ENCODE results near the gene KDM5B. TPM values are rescaled to one million over a fixed set of nuclear protein-coding genes. Genes with fewer than 3 reads are reported as not detected.

The KDM5B gene
- total RNA-seq, result 102 and 110 TPM in 2 replicates
- 87.9 and 94.8 TPM in 2 replicates for polyA plus RNA-seq

DNA sequence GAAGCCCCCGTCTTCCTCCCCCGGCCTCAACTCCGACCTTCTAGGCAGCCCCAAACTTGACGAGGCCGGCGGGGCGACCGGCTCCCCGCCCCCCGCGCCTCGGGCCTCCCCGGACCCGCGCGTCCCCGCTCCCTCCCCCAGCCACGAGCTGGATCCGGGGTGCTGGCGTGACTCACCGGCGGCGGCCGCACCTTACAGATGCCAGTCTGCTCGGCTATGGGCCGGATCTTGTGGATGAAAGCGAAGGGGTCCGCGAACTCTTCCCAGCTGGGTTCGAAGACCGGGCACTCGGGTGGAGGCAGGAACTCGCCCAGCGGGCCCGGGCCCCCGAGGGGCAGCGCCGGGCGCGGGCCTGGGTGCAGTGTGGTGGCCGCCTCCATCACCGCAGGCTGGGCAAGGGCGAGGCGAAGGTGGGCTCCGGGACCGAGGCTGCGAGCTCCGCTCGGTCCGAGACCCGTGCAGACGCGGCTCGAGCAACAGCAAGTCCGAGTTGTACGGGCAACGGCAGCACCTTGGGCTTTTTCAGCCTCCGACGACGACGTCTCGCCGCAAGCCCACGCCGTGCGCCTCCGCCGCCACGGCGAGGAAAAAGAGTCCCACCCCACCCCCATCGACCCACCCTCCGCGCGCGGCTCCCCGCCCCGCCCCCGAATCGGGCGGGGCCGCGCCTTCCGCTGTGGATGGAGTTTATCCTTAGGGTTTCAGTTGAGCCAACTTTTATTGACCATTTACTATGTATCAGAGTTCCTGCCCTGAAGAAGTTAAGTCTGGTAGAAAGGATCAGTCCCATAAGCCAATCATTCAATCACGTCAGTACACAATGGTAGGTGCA, at the start of gene KDM5B:
Gene KDM5B (minus strand): TSS at position 496 of the 832 bp plus-strand sequence. CDS start 116 bp downstream, at position 380.
- Histone ChIP-seq H3K9me2 (replicated peaks; ENCODE audit: insufficient read depth) (no peaks in the 10 kb centered on the region), H3K9me3 (ENCODE audit: low read depth) (no peaks in the 10 kb centered on the region), H3K27me3 (no peaks in the 10 kb centered on the region), H3K27ac (peak within 1 kb of the TSS; percentile 97), H3K4me1 (ENCODE audit: insufficient read depth) (peaks cover 48% of the 10 kb centered on the region), H2AFZ (peak within 1 kb of the TSS; percentile 58), H3K79me2 (peaks cover 50% of the 10 kb centered on the region), H4K20me1 (ENCODE audit: insufficient read depth, poor library complexity, severe bottlenecking) (peaks cover 39% of the 10 kb centered on the region), H3K4me2 (peak within 1 kb of the TSS; percentile 86), H3K36me3 (replicated peaks; ENCODE audit: insufficient read depth, low read depth) (no peaks in the 10 kb centered on the region), H3K4me3 (peak within 1 kb of the TSS; percentile 87)
- WGBS (ENCODE audit: low lambda C conversion rate, missing lambda C conversion rate), result 1% methylated on average over 46 of the region's 84 CpGs
- DNase-seq (ENCODE audit: low spot score), result peak; percentile 83
- TF ChIP-seq CTCF (IDR thresholded peaks at IDR 0.05; ENCODE audit: poor library complexity) (no peak), EZH2phosphoT487 (IDR thresholded peaks at IDR 0.05; ENCODE audit: low read depth, severe bottlenecking, unreplicated experiment) (no peak), EZH2 (IDR thresholded peaks at IDR 0.05; ENCODE audit: borderline replicate concordance) (no peak)

- peak overlapping the region; percentile 94 for H3K27ac ChIP-seq
- 55% methylated on average over 4 of the region's 4 CpGs for WGBS (ENCODE audit: low lambda C conversion rate, missing lambda C conversion rate)
Observed at GRCh38 chr1:202857136-202857610, 49.0 kb upstream of the KDM5B start.

DNA sequence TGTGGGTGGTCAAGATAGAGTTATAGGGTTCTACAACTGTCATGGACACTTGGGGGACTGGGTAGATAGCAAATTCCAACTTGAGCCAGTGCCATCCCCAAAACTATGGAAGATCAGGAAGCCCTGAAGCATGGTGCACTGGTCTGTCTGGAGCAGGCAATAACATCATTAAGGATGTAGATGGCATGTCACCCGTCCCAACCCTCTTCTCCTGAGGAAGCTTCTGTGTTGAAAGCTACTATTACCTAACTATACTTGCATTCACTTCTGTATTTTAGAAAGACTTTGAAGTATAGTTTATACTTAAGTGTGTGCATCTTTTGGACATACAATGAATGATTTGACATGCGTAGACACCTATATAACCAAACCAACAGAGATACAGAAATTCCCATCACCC, 47.8 kb upstream of the KDM5B start:
- no peak overlapping the region for H3K4me2 ChIP-seq
- no peaks in the 10 kb centered on the region for H3K36me3 ChIP-seq (replicated peaks; ENCODE audit: insufficient read depth, low read depth)
- TF ChIP-seq EZH2 (IDR thresholded peaks at IDR 0.05; ENCODE audit: borderline replicate concordance), result no peak
- no peak for TF ChIP-seq CTCF (IDR thresholded peaks at IDR 0.05; ENCODE audit: poor library complexity)
- no peak for TF ChIP-seq EZH2phosphoT487 (IDR thresholded peaks at IDR 0.05; ENCODE audit: low read depth, severe bottlenecking, unreplicated experiment)
- no peak overlapping the region for H2AFZ ChIP-seq
- H3K4me1 ChIP-seq (ENCODE audit: insufficient read depth), result peaks cover 10% of the 10 kb centered on the region
- H3K9me3 ChIP-seq (ENCODE audit: low read depth), result no peaks in the 10 kb centered on the region
- H4K20me1 ChIP-seq (ENCODE audit: insufficient read depth, poor library complexity, severe bottlenecking), result no peaks in the 10 kb centered on the region
- H3K27me3 ChIP-seq, result no peaks in the 10 kb centered on the region
- no peak overlapping the region for H3K4me3 ChIP-seq
- no peak for DNase-seq (ENCODE audit: low spot score)
- 98% methylated on average over 2 of the region's 2 CpGs for WGBS (ENCODE audit: low lambda C conversion rate, missing lambda C conversion rate)
- H3K9me2 ChIP-seq (replicated peaks; ENCODE audit: insufficient read depth), result no peaks in the 10 kb centered on the region
- no peak overlapping the region for H3K27ac ChIP-seq
- peaks cover 8% of the 10 kb centered on the region for H3K79me2 ChIP-seq

More at GRCh38 chr1:202857136-202857610, 49.0 kb upstream of the KDM5B start:
- H3K4me3 ChIP-seq, result no peak overlapping the region
- TF ChIP-seq EZH2phosphoT487 (IDR thresholded peaks at IDR 0.05; ENCODE audit: low read depth, severe bottlenecking, unreplicated experiment) (no peak), EZH2 (IDR thresholded peaks at IDR 0.05; ENCODE audit: borderline replicate concordance) (no peak), CTCF (IDR thresholded peaks at IDR 0.05; ENCODE audit: poor library complexity) (no peak)
- no peaks in the 10 kb centered on the region for H3K27me3 ChIP-seq
- no peaks in the 10 kb centered on the region for H3K9me3 ChIP-seq (ENCODE audit: low read depth)
- no peaks in the 10 kb centered on the region for H3K9me2 ChIP-seq (replicated peaks; ENCODE audit: insufficient read depth)
- peaks cover 8% of the 10 kb centered on the region for H3K79me2 ChIP-seq
- no peaks in the 10 kb centered on the region for H4K20me1 ChIP-seq (ENCODE audit: insufficient read depth, poor library complexity, severe bottlenecking)
- H2AFZ ChIP-seq, result no peak overlapping the region
- peak; percentile 65 for DNase-seq (ENCODE audit: low spot score)
- no peaks in the 10 kb centered on the region for H3K36me3 ChIP-seq (replicated peaks; ENCODE audit: insufficient read depth, low read depth)
- H3K4me1 ChIP-seq (ENCODE audit: insufficient read depth), result peaks cover 10% of the 10 kb centered on the region
- H3K4me2 ChIP-seq, result peak overlapping the region; percentile 39

All from hepatocyte (in vitro differentiated cells).